Mammary epithelial cell (primary cell): Measurements from ENCODE around the gene NAT10.

Experiments used
- CTCF ChIP-seq, 2 donors: IDR thresholded peaks in 1 of 2; conservative IDR thresholded peaks in 1 of 2; 2 replicates each; pipeline ENCODE4 v1.5.1; 2011 to 2012; ENCODE audit warnings: inconsistent platforms in 2 of 2, low read length in 2 of 2, mild to moderate bottlenecking in 2 of 2, control low read depth in 1 of 2, low read depth in 1 of 2; ENCODE audit not compliant: insufficient read depth in 1 of 2; ENCODE audit errors: extremely low read depth in 1 of 2
- EZH2 ChIP-seq: IDR thresholded peaks from 2 replicates; pipeline ENCODE4 v1.6.1; 2012; ENCODE audit warnings: low read length, inconsistent platforms, borderline replicate concordance

- TF ChIP-seq CTCF (conservative IDR thresholded peaks at IDR 0.05 in 1 of 2, IDR thresholded peaks at IDR 0.05 in 1 of 2; ENCODE audit: extremely low read depth in 1 of 2, insufficient read depth in 1 of 2, low read depth in 1 of 2, low read length in 2 of 2), result peak in 1 of 2 donors; percentile 29
- TF ChIP-seq EZH2, result no peak
These were observed 60.5 kb downstream of the NAT10 start for GRCh38 chr11:34165786-34166555.
